NCI-H2029 treated with DMSO at 0.1 percent for 48 hours (cell line): Measurements from ENCODE around the gene TGM3.

Experiments
- DNase-seq: peaks from one replicate; lab custom pipeline; 2025; lab: John Stamatoyannopoulos, UW

TGM3 gene, protein sequence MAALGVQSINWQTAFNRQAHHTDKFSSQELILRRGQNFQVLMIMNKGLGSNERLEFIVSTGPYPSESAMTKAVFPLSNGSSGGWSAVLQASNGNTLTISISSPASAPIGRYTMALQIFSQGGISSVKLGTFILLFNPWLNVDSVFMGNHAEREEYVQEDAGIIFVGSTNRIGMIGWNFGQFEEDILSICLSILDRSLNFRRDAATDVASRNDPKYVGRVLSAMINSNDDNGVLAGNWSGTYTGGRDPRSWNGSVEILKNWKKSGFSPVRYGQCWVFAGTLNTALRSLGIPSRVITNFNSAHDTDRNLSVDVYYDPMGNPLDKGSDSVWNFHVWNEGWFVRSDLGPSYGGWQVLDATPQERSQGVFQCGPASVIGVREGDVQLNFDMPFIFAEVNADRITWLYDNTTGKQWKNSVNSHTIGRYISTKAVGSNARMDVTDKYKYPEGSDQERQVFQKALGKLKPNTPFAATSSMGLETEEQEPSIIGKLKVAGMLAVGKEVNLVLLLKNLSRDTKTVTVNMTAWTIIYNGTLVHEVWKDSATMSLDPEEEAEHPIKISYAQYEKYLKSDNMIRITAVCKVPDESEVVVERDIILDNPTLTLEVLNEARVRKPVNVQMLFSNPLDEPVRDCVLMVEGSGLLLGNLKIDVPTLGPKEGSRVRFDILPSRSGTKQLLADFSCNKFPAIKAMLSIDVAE

DNA sequence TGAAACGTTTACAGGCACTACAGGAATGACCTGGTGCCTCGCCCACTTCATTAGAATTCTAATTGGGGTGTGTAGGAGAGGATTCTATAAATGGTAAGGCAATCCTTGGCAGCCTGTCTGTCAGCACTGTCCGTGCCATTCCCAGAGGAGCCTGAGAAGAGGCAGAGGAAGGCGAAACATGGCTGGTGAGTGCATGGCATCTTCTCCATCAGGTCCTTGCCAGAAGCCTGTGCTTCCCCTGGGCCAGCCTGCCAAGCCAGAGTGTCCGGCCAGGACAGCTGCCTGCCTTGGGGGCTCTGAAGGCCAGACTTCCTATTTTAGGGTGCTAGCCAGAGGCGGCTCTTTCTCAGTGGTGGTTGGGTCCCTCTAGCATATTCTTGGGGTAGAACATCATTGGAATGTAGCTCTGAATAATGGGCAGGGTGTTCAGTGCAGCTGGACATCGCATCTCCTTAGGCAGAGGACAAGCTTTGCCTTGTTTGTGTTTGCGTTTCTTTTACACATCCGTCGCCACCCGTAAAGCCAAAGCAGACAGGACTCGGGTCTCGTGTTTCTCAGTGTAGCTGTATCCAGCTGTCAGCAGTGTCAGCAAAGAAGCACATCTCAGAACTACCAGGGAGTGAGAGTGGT lies at the start of gene TGM3:
Gene TGM3 (plus strand): TSS at position 116 of the 630 bp plus-strand sequence. CDS start 63 bp downstream, at position 179.
- DNase-seq = no peak

- no peak for DNase-seq
These were observed 49.7 kb upstream of the TGM3 start for GRCh38 chr20:2246069-2246491.

GRCh38 chr20:2248837-2249236 lies 47.0 kb upstream of the TGM3 start:
- DNase-seq = no peak

- DNase-seq = no peak
These were observed 45.9 kb upstream of the TGM3 start for GRCh38 chr20:2249935-2250334.

DNA sequence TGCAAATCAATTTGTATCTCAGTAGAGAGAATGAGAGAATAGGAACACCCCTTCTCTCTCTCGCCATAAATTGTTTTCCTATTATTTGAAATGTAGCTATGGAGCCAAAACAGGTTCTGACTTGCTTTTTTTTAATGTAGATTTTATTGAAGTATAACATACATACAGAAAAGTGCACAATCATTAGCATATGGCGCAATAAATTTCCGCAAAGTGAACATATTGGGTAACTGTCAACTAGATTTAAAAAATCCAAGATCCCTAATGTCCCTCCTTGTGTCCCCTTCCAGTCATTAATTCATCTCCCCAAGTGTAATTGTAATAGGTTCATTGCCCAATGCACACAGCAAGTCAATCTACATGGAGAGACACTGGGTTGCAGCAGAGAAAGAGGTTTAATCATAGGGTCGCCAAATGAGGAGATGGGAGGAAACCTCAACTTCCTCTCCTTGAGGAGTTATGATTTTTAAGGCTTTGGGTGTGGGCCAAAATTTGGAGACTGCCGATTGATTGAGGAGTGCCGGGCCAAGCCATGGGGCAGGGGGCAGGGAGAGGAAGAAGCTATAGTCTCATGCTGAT lies 43.3 kb upstream of the TGM3 start:
- no peak for DNase-seq

DNA sequence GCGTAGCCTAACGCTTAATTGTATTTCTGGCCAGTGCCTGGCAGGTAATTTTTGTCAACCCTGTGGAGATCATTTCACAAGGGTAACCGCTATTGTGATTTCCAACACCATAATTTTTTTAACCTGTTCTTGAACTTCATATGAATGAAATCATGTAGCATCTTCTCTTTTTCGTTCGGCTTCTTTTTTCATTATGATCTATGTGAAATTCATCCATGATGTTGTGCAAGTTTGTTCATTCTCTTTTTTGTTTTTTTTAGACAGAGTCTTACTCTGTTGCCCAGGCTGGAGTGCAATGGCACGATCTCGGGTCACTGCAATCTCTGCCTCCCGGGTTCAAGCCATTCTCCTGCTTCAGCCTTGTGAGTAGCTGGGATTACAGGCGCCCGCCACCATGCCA lies 42.5 kb upstream of the TGM3 start:
- DNase-seq = no peak

DNA sequence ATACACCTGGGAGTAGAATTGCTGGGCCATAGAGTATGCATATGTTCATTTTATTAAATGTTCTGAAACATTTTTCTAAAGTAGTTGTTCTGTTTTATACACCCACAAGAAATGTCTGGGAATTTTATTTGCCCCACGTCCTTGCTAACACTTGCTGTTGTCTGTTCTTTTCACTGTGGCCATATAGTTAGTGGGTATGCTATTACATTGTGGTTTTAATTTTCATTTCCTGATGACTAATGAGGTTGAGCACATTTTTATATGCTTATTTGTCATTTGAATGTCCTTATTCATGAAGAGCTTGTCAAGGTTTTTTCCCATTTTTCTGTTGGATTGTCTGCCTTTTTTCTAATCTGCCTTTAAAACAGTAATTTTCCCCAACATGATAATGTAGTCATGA lies 41.5 kb upstream of the TGM3 start:
- no peak for DNase-seq

DNA sequence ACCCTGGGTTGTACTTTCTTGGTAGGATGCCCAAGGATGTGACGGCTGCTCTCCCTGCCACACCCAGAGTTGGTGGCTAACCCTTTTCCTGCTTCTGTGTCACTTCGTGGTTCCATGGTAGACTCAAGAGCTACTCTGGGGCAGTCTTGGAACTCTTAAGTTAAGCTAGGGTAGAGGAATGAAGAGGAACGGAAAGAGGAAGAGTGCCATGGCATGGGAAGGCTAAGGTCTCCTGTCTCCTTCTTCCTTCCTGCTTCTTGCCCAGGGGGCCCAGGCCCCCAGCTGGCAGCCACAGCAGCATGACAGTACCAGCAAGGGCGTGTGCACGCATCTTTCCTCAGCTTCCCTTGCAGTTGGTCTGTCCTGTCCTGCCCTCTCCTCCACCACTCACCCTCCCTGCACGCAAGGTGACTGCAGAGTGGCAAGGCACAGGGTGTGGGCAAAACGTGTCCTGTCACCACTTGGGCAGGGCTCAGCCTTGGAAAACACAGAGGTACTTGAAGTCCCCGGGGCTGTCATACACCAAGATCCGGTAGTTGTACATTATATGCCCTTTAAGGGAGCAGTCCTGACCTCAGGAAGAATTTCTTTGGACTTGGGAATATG lies 39.8 kb upstream of the TGM3 start:
- DNase-seq = no peak

DNA sequence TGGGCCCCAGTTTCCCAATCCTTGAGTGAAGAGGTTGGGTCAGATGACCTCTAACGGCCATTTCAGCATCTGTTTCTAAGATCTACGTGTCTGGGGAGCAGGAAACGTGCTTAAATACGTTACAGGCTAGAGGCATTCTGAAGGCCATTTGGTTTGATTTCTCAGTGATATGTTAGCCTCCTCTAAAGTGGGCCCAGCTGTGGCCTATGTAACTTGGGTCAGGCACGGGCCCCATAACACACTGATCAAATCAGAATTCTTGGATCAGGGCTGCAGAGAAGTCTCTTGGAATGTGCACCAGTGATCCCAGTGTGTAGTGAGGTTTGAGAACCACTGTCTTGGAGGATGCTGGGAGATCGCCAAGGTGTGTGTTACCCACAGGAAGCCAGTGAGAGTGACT lies 36.1 kb upstream of the TGM3 start:
- no peak for DNase-seq

GRCh38 chr20:2260250-2260649 lies 35.6 kb upstream of the TGM3 start:
- no peak for DNase-seq

- peak; percentile 19 for DNase-seq
These were observed 34.7 kb upstream of the TGM3 start for GRCh38 chr20:2261046-2261485.

GRCh38 chr20:2261629-2262028 lies 34.2 kb upstream of the TGM3 start:
- no peak for DNase-seq

DNA sequence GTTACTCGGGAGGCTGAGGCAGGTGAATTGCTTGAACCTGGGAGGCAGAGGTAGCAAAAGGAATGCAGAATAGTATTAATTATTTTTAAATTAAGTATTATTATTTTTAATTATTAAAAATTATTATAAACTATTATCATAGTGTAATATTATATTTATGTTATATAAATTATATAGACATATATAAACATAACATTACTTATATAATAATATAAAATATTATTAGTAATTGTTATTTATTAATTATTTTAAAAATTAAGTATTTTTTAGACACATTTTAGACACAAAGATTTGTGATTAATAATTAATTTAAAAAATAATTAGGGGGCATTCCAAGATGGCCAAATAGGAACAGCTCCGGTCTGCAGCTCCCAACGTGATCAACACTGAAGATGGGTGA lies 31.7 kb upstream of the TGM3 start:
- DNase-seq = no peak

DNA sequence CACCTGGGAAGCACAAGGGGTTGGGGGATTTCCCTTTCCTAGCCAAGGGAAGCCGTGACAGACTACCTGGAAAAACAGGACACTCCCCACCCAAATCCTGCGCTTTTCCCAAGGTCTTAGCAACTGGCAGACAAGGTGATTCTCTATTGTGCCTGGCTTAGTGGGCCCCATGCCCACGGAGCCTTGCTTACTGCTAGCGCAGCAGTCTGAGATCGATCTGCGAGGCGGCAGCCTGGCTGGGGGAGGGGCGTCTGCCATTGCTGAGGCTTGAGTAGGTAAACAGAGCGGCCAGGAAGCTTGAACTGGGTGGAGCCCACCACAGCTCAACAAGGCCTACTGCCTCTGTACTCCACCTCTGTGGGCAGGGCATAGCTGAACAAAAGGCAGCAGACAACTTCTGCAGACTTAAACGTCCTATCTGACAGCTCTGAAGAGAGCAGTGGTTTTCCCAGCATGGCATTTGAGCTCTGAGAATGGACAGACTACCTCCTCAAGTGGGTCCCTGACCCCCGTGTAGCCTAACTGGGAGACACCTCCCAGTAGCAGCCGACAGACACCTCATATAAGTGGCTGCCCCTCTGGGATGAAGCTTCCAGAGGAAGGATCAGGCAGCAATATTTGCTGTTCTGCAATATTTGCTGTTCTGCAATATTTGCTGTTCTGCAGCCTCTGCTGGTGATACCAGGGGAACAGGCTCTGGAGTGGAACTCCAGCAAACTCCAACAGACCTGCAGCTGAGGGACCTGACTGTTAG lies 31.0 kb upstream of the TGM3 start:
- peak; percentile 30 for DNase-seq

GRCh38 chr20:2273634-2274302 lies 22.0 kb upstream of the TGM3 start:
- DNase-seq = no peak

DNA sequence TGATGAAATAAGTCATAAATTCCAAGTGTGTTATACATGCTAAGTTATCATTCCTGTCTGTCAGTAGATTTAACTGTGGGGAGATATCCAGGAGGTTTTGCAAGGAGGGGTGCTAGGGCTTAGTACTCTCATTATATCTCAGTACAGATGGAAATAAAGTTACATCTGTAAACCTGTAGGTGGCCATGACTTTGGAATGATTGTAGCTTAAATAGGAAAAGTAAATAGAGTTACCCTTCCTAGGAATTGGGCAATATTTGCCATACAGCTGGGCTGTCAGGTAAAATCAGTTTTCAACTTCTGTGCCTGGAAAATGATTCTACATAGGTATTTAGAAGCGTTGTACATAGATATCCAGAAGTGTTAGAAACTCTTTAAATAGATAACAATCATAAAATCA lies 19.8 kb upstream of the TGM3 start:
- DNase-seq = no peak

DNA sequence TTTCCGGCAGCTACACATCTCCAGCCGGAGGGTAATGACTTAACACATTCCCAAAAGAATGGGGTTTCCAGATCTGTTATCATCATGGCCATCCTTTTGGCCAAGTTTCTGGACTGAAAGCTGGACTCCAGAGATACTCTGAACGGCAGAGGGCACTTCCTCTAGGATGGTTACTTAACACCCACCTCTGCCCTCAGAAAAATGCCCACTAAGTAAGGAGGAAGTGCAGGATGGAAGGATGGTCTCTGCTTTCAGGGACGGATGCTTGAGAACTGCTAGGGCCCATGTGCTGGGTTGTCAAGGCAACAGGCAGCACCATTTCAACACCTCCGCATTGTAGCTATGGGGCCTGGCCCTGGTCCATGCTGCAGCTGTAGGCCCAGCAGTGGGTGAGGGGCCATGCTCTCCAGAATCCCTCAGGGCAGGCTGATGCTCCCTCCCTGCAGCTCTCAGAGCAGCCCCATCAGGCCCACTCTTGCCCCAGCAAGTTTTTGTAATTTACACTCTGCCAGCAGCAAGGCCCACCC lies 16.5 kb upstream of the TGM3 start:
- no peak for DNase-seq

- no peak for DNase-seq
These were observed 15.7 kb upstream of the TGM3 start for GRCh38 chr20:2280082-2280481.

DNA sequence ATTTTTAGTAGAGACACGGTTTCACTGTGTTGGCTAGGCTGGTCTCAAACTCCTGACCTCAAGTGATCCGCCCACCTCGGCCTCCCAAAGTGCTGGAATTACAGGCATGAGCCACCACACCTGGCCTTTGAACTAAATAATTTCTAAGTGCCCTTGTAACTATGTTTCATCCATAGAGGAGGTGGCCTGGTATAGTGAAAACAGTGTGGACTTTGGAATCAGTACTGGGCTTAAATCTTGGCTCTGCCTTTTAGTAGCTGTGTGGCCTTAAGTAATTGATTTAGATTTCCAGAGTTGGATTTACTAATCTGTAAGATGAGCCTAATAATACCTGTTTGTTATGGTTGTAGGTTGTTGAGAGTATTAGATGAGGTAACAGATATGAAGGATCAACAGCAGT lies 14.2 kb upstream of the TGM3 start:
- no peak for DNase-seq

DNA sequence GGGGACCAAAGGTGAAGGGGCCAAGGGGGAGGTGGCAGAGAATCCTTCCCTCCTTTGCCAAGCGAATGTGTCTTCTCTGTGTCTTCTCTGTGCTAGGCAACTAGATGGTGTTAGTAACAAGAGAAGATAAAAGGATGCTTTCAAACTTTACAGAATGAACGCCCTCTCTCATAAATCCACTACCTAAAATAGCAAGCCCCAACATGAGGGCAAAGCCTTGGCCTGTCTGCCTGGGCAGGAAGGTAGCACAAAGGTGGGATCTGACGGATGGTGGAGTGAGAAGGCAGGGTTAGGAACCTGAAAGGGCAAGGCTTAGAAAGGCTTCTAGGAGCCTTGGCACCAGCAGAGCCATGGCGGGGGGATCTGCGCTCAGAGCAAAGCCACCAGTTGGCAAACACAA lies 13.6 kb upstream of the TGM3 start:
- DNase-seq = no peak
